GM18870 (cell line): ENCODE data around the gene RAB3GAP1.
"Not testable (repeated sequence)": the region's sequence is repeated elsewhere in the genome, so short reads cannot be mapped to it uniquely, and the experiment has no call there.

ENCODE experiments used
- ATAC-seq: cut with Tn5 transposase; IDR thresholded peaks from one replicate; pipeline ENCODE4 v1.9.1; 2021; ENCODE audit warnings: moderate library complexity; ENCODE audit not compliant: unreplicated experiment

RAB3GAP1 gene

GRCh38 chr2:135052997-135053474 lies 944 bp downstream of the RAB3GAP1 start:
- peak; percentile 40 for ATAC-seq

DNA sequence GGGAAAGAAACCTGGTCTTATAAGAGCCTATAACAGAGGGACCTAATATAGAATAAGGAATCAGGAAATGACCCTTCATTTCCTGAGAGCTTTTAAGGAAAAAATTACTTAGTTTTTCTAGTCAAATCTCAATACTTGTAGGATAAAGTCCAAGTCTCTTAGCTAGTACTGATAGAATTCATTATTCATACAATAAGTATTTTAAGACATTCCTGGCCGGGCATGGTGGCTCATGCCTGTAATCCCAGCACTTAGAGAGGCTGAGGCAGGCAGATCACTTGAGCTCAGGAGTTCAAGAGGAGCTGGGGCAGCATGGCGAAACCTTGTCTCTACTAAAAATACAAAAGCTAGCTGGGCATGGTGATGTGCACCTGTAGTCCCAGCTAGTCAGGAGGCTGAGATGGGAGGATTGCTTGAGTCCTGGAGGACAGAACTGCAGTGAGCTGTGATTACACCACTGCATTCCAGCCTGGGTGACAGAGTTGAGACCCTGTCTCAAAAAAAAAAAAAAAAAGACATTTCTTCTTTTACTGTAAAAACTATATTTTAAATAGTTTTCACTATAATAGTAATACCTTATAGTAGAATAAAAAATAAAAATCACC lies 3.2 kb downstream of the RAB3GAP1 start:
- ATAC-seq, result no peak

GRCh38 chr2:135056790-135057189 lies 4.7 kb downstream of the RAB3GAP1 start:
- ATAC-seq, result no peak

GRCh38 chr2:135059577-135059976 lies 7.5 kb downstream of the RAB3GAP1 start:
- no peak for ATAC-seq

DNA sequence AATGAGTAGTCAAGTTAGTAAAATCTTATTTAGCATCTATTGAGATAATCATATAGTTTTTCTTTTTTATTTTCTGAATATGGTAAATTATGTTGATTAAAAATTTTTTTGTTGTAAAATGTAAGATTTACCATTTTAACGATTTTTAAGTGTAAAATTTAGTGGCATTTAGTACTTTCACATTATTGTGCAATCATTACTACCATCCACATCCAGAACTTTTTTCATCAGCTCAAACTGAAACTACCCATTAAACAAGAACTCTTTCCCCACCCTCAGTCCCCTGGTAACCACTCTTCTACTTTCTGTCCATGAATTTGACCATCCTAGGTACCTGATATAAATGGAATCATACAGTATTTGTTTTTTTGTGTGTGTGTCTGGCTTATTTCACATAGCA lies 11.1 kb downstream of the RAB3GAP1 start:
- no peak for ATAC-seq

GRCh38 chr2:135064149-135064548 lies 12.1 kb downstream of the RAB3GAP1 start:
- no peak for ATAC-seq

DNA sequence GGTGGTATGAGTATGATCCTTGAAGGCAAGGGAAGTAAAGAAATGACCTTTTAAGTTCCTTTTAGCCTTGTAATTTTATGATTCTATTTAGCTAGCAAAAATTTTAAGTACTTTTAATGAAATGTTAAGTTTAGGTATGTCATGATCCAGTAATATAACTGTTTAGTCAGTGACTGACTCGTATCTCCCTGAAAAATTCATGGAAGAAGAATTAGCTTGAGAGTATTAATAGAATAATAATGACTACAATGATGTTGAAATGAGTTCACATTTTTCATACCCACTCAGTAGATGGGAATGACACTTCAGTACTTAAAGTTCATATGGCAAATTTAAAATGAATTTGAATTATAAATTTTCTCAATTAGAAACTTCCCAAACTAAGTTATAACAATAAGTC lies 14.6 kb downstream of the RAB3GAP1 start:
- no peak for ATAC-seq

GRCh38 chr2:135072125-135072997 lies 20.3 kb downstream of the RAB3GAP1 start:
- no peak for ATAC-seq

- no peak for ATAC-seq
Measured at GRCh38 chr2:135074216-135074615, 22.1 kb downstream of the RAB3GAP1 start.

DNA sequence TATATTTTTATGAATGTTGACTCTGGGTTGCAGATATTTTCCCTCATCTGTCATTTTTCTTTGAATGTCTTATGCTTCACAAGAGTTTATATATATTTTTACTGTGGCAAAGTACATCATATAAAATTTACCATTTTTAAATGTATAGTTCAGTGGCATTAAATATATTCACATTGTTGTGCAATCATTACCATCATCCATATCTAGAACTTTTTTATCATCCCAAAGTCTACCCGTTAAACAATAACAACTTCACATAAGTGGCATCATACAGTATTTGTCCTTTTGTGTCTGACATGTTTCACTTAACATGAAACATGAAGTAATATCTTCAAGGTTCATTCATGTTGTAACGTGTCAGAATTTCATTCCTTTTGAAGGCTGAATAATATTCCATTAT lies 24.5 kb downstream of the RAB3GAP1 start:
- ATAC-seq, result no peak

GRCh38 chr2:135078417-135078816 lies 26.3 kb downstream of the RAB3GAP1 start:
- ATAC-seq, result no peak

DNA sequence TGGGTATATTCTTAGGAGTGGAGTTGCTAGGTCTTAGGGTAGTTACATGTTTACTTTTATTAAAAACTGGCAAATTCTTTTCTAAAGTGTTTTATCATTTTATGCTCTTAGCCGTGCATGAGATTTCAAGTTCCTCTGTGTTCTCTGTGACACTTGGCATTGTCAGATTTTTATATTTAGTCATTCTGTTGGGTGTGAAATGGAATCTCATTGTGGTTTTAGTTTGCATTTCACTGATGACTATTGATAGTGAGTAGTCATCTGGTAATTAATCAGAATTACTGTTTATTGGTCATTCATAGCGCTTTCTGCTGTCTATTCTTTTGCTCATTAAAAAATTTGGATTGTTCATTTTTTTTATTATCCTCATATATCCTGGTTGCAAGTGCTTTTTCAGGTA lies 34.1 kb downstream of the RAB3GAP1 start:
- ATAC-seq, result no peak

DNA sequence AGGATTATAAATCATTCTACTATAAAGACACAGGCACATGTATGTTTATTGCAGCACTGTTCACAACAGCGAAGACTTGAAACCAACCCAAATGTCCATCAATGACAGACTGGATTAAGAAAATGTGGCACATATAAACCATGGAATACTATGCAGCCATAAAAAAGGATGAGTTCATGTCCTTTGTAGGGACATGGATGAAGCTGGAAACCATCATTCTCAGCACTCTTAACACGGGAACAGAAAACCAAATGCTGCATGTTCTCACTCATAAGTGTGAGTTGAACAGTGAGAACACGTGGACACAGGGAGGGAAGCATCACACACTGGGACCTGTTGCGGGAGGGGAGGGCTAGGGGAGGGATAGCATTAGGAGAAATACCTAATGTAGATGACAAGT lies 37.5 kb downstream of the RAB3GAP1 start:
- not testable (repeated sequence) for ATAC-seq

DNA sequence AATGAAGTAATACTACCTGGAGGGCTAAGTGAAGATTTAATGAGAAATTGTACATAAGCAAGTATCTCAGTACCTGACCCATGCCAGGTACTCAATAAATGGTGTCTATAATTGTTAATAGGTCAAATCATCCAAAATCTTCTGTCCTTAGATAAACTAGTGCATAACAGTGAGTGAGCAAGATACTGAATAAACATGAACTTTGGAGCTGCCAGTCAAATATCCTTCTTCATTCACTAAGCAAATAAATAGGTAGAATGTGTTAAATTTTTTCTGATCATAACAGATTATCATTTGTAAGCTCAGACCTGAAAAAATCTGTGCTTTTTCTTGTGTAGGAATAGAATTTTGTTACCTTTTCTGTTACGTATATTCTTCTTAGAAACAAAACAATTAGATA lies 39.6 kb downstream of the RAB3GAP1 start:
- ATAC-seq, result no peak

DNA sequence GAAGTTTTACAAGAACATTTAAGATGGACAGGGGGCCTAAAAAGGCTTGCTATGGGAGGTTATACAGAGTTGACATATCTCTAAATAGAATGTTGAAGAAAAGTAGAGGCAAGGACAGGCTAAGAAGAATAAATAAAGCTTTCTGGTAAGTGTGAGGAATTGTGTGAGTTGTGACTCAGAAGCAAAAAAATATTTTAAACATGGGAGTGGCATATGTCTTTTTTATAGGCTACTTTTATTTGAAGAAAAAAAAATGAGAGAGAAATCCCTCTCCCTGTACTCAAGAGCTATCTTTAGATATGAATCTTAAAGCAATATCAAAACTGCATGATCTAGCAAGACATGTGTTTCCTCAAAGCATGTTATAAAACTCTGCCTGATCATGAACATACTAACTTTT lies 41.1 kb downstream of the RAB3GAP1 start:
- no peak for ATAC-seq

- ATAC-seq, result no peak
Measured at GRCh38 chr2:135093670-135094330, 41.7 kb downstream of the RAB3GAP1 start.

GRCh38 chr2:135094508-135094907 lies 42.4 kb downstream of the RAB3GAP1 start:
- no peak for ATAC-seq

- ATAC-seq, result no peak
Measured at GRCh38 chr2:135095591-135095990, 43.5 kb downstream of the RAB3GAP1 start.

GRCh38 chr2:135096665-135097446 lies 44.8 kb downstream of the RAB3GAP1 start:
- ATAC-seq, result no peak

GRCh38 chr2:135097532-135098231 lies 45.6 kb downstream of the RAB3GAP1 start:
- ATAC-seq, result no peak
